ENCODE measurements around the gene NR2C2. TPM values are rescaled to one million over a fixed set of nuclear protein-coding genes. Genes with fewer than 3 reads are reported as not detected.
"Not testable (repeated sequence)": the region's sequence is repeated elsewhere in the genome, so short reads cannot be mapped to it uniquely, and the experiment has no call there.

The NR2C2 gene
- total RNA-seq, 2 donors from 2014 or later: 37.8 to 43.5 TPM

DNA sequence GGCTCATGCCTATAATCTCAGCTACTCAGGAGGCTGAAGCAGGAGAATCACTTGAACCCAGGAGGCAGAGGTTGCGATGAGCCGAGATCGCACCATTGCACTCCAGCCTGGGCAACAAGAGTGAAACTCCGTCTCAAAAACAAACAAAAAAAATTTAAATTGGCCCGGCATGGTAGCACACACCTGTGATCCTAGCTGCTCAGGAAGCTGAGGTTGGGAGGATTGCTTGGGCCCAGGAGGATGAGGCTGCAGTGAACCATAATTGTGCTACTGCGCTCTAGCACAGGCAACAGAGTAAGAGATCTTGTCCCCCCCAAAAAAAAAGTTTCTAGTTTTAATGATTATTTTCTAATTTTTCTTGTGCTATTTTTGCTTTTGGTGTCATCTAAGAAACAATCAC, 51.8 kb downstream of the NR2C2 start:
- intact Hi-C loops (cut with DNase I); DNase-seq (ENCODE audit: low spot score): not testable (repeated sequence)

DNA sequence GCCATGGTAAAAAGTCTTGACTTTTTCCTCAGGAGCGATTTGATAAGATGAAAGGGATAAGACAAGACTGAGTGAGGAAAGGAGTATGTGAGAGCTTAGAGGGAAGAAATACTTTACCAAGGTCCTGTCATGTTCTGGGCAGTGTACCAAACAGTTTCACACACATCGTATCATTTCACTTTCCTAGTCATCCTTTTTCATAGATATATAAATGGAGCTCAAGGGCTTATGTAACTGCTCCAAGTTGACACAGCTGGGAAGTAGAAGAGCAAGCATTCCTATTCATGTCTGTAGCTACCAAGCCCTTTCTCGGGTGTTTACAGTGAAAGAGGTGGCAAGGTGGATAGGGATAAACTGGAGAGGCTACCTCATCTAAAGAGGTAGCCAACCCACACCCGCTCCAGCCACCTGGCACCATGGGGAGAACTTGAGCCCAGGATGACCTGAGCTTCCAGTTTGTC, 60.3 kb downstream of the NR2C2 start:
- intact Hi-C loops (cut with DNase I): no loop called here
- DNase-seq (ENCODE audit: low spot score): no peak

DNA sequence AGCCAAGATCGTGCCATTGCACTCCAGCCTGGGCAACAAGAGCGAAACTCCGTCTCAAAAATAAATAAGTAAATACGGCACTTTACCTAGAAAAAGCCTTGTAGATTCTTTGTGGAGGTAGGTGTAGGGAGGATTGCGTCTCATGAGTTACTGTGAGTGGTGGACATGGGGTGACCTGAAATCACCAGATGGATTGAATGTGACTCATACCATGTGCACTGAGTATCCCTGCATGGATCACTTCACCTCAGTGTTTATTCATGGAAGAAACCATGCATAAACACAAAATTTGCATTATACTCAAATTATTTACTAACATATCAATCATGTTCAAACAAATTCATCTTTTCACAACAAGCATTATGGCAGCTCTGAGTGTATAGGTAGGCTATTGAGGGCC, 61.8 kb downstream of the NR2C2 start:
- intact Hi-C loops (cut with DNase I): no loop called here
- DNase-seq (ENCODE audit: low spot score): no peak

DNA sequence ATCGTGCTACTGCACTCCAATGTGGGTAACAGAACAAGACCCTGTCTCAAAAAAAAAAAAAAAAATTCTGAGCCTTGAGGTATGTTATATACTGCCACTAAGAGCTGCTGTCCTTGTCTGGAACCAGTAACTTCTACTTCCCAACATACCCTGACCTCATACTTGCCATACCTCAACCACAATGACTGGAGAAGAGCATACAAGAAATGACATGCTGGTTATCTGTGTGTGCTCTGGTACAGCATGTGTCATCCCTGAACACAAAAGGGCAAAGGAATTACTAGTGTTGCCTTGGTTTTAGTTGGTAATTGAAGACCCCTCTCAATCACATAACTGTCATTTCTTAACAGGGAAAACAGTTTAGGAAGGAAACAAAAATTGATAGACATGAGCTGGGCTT, 63.3 kb downstream of the NR2C2 start:
- intact Hi-C loops (cut with DNase I): no loop called here
- DNase-seq (ENCODE audit: low spot score): no peak

DNA sequence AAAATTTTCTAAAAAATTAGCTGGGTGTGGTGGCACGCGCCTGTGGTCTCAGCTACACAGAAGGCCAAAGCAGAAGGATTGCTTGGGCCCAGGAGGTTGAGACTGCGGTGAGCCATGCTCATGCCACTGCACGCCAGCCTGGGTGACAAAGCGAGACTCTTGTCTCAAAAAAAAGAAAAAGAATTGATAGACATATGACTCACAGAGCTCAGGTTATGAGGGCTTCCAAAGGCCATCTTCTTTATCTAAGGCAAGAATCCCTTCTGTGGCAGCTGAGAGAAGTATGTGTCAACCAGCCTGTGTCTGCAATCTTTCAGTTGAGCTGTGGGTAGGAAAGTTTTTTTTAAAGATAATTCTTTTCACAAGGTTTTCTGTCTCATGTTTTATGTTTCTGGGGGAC, 63.8 kb downstream of the NR2C2 start:
- no peak for DNase-seq (ENCODE audit: low spot score)
- intact Hi-C loops (cut with DNase I): no loop called here

DNA sequence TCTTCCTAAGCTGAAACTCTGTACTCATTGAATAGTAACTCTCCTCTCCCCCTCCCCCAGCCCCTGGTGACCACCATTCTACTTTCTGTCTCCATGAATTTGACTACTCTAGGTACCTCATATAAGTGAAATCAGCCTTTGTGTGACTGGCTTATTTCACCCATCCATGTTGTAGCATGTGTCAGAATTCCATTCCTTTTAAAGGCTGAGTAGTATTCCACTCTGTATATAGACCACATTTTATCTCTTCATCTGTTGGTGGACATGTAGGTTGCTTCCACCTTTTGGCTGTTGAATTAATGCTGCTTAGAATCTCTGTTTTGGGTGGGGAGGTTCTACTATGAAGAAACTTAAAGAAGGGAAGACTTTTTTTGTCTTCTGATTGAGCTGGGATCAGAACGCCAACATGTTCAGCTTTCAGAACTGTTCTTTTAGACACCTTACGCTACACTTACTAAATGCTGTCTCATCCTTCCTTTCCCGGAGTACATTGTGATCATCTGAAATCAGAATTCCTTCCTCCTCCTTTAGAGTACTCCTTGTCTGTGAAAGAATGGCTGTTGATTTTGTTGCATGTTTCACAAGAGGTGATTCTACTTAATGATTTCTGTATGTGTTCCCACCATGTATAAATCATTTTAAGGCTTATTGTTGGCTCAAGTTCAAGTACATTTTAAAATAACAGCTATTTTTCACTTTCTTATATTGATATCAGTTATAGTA, 67.4 kb downstream of the NR2C2 start:
- intact Hi-C loops (cut with DNase I): no loop called here
- no peak for DNase-seq (ENCODE audit: low spot score)

DNA sequence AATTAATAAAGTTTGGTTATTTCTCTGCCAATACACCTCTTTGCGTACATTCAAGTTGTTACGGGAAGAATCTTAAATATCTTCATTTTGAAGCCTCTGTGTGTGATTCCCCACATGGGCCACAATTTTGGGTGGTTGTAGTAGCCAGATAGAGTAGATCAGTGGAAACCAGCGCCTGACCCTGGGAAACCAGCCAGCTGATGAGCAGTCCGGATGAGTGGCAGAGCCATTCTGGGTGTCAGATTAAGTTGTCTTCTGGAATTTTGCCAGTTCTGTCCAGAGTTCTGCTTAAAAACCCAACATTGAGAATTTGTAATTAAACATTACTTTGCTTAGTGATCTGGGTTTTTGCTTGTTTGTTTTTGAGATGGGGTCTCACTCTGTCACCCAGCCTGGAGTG, 68.1 kb downstream of the NR2C2 start:
- no peak for DNase-seq (ENCODE audit: low spot score)
- intact Hi-C loops (cut with DNase I): no loop called here

DNA sequence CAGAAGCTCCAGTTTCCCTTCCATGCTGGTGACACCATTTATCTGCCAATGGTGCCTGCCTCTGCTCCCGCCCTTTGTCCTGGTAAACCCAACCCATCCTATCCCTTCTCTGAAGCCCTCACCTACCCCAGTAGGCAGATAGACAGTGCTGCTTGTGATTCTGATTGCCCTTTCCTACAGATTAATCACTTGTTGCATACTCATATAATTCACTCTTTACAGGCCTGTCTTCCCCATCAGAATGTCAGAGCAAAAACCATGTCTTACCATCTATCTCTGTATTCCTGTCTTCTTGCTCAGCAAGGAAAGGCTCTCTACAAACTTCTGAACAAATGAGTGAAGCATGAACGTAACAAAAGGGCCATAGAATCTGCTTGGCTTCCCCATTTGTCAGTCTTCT, 69.8 kb downstream of the NR2C2 start:
- DNase-seq (ENCODE audit: low spot score): no peak
- intact Hi-C loops (cut with DNase I): no loop called here

DNA sequence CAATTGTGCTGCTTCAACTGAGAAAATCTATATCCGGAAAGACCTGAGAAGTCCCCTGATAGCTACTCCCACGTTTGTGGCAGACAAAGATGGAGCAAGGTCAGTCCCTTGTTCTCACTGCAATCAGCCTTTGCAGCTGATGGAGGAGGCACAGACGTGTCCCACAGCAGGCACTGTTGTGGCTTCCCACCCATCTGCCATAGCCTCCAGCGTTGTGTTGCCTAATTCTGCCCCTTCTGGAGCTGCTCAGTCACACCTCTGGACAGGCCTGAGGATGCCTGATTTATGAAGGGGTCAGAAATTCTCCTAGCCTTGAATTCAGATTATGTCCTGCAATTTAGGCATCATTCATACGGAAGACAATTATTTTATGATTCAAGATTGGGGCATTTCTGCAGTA, 75.9 kb downstream of the NR2C2 start:
- intact Hi-C loops (cut with DNase I): no loop called here

DNA sequence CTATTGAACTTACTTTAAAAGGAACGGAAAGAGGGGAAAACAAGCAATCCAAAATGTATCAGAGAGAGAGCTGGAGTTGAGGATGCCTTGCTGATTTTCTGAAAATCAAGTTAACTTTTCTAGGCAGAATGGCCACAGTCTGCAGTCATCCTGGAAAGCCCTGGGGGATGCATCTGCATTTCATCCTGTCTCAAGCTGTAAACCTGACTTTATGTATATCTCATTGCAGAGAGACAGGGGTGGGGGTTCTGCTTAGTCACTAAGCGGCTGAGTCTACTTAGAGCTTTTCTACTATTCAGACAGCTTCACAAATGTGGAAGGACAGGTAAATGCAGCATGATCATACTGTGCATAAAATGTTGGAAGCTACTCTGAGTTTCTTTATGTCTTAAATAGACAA, 76.3 kb downstream of the NR2C2 start:
- intact Hi-C loops (cut with DNase I): no loop called here
- DNase-seq (ENCODE audit: low spot score): no peak

More for the DNA sequence above, 75.9 kb downstream of the NR2C2 start:
- no peak for DNase-seq (ENCODE audit: low spot score)

DNA sequence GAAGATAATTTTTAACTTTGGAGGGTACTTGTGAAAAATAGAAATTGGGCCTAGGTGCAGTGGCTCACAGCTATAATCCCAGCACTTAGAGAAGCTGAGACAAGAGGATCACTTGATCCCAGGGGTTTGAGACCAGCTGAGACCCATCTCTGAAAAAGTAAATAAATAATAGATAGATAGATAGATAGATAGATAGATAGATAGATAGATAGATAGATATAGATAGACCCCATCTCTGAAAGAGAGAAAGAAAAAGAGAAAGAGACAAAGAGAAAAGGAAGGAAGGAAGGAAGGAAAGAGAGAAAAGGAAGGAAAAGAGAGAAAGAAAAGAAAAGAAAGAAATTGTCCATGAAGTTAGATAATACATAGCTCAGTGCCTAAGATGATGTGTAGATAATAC, 82.2 kb downstream of the NR2C2 start:
- intact Hi-C loops (cut with DNase I): no loop called here
- DNase-seq (ENCODE audit: low spot score): no peak

DNA sequence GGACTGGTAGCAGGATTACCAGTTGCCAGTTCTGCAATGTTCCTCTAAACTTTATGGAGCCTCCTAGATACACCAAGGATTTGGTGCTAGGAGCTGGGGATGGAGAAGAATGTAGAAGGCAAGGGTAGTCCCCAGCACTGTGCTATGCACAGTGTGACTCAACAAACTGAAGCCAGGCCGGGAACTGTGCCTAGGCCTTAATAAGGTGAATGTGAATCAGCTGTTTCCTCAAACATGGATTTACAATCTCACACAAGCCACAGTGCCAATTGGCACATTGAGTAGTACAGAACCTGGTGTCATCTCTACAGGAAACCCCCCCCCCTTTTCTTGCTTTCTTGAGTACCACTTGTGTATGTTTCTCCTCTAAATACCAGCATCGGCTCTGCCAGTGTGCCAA, 85.3 kb downstream of the NR2C2 start:
- intact Hi-C loops (cut with DNase I): no loop called here
- no peak for DNase-seq (ENCODE audit: low spot score)

DNA sequence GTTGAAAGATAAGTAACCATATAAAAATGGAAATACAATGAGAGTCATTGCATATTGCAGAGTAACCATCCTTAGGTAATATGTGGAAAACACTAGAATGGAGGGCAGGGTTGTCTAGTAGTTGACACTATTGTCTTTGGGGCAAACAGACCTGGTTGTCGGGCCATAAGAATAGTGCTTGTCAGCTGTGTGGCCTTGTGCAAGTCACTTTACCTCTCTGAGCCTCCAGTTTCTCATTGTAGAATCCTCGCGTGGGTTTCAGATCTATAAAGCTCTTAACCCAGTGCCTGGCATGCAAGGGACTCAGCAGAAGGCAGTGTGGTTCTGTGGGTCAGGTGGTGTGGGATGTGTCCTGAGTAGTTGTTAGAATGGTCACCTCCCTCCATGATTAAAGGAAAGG, 85.7 kb downstream of the NR2C2 start:
- no peak for DNase-seq (ENCODE audit: low spot score)
- intact Hi-C loops (cut with DNase I): no loop called here

DNA sequence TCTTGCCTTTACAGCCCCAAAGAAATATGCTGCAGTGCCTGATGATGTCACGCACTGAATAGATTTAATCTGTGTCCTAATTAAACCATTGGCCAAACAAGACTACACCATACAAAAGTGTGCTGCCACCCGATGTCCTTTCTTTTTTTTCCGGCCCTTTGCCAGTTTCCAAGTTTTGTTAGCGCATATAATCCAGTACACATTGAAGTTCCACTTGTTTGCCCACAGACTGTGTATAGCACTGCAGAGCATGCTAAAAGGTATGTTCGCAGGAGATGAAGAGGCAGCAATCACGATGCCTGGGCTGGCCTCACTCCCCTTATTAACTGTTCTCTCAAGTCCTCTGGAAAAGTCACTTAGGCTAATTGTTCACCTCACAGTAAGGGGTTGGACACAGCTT, 90.9 kb downstream of the NR2C2 start:
- no peak for DNase-seq (ENCODE audit: low spot score)
- intact Hi-C loops (cut with DNase I): no loop called here

DNA sequence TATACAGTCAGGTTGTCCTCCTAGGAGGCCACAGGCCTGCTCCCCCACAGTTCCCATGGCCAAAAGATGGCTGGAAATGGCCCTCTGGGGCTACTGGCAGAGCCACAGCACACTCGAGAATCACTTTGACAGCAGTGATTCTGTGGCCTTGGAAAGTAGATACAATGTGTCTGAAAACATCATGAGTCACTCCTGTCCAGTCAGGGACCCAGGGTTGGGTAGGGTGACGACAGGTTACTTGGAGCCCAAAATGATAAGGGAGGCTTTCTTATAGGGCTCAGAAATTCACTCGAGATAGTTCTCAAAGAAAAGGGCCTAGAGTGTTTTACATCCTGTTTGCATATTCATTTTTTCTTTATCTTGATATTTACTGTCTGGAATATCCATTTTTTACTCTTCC, 93.5 kb downstream of the NR2C2 start:
- intact Hi-C loops (cut with DNase I): no loop called here
- no peak for DNase-seq (ENCODE audit: low spot score)

DNA sequence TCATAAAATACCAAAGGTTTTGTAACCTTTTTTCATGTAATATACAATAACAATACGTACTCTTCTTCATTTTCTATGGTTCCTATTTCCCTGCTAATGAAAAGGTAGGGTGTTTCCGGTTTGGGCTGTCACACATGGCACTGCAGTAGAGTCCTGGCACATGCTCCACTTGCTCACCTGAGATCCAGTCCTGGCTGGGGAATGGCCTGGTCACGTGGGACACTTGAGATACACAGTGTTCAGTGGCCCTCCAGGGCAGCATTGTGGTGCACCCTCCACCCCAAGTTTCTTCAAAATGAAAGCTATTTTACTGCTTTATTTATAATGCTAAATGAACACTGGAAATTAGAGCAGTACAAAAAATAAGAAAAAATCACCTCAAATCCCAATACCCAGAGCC, 94.6 kb downstream of the NR2C2 start:
- intact Hi-C loops (cut with DNase I): no loop called here
- DNase-seq (ENCODE audit: low spot score): peak; percentile 14

DNA sequence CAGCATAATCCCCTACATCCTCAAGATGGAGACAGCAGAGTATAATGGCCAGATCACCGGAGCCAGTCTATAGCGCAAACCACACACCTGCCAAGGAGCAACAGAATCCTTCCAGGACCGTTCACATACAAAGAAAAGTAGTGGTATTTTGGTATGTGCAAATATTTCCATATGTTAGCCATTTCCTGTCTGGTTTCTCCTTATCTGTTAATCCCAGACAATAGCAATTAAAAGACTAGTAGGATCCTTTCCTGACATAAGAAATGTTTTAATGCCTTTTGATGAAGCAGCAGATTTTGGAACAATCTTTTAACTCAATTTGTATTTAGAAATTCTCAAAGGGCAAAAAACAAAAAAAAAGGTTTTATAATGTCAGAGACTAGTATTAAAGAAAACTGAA, 95.6 kb downstream of the NR2C2 start:
- intact Hi-C loops (cut with DNase I): no loop called here
- DNase-seq (ENCODE audit: low spot score): no peak

DNA sequence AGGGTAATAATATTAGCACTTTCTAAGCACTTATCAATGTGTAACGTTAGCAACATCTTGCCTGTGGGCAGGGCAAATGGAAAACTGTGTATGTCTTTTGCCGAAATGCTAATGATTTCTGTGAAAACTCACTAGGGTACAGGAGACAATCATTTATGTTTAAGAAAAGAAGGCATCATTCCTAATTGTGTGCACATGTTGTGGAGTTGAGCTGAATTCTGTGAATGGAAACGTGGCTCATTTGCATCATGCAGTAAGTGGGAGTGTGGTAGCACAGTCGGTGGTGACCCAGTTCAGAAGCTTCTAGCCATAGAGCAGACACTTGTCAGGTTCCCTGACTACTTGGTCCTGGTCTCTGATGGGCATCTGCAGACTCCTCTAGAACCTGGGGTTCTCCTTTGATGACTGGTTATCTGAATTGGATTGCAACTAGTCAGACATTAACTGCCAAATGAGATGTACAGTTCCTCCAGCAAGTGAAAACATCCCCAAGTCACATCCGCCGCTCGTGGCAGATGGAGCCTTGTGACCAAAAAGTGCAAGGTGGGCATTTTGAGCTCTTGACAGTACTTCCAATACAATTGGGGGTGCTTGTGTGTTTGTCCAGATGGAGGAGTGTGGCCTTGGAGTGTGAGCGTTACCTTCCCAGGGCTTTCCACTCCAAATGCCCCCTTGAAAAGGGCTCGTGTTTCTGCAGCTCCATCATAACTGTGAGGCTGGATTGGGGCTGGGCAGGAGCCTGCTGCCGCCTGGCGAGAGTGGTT, 96.2 kb downstream of the NR2C2 start:
- DNase-seq (ENCODE audit: low spot score): peak; percentile 5
- intact Hi-C loops (cut with DNase I): no loop called here

DNA sequence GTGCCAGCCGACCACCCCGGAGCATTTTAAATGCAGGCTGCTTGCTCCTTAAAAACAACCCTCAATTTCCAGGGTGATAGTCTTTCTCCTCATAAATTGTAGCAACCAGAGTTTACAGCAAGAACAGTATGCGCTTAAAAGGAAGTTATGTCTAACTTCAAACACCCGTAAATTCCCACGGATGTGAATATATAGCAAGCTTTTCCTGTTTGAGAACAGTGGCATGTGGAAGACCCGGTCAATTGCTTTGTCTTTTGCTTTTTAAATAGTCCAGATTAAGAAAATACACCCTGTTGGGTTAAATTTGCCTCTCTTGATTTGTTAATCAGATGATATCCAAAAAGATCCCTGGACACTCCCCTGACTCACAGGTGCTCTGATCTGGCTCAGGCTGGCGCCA, 96.9 kb downstream of the NR2C2 start:
- intact Hi-C loops (cut with DNase I): no loop called here
- no peak for DNase-seq (ENCODE audit: low spot score)

DNA sequence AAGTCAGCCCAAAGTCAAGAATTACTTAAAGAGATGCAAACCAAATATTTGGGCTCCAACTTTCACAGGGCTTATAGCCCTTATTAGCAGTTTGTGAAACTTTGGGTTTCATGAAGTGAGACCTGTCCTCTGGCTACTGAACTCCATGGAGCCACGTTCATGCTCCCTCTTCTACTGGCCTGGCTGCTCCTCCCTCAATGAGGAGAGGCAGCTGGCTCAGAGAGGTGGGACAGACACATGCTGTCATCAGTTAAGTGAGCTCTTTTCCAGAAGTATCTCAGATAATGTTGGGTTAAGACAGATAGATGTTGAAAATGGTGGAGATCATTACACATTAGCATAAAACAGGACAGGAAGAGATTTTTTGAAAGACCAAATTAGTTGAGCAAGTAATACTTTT, 98.3 kb downstream of the NR2C2 start:
- DNase-seq (ENCODE audit: low spot score): no peak
- intact Hi-C loops (cut with DNase I): no loop called here

DNA sequence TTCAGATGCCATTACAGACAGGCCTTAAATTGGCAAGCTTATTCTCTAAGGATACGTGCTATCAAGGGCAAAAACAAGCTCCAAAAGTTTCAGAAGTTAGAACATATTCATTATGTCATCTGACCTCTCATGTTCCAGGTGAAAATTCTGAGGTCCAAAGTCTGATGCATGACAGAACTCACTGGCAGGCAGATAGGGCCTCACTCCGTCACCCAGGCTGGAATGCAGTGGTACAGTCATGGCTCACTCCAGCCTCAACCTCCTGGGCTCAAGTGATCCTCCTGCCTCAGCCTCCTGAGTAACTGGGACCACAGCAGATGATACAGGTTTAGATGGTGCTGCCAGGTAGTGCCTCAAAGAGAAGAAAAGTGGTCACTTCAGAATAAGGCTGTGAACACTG, 102.2 kb downstream of the NR2C2 start:
- no peak for DNase-seq (ENCODE audit: low spot score)
- intact Hi-C loops (cut with DNase I): no loop called here

All from posterior vena cava (tissue), 2 donors.